ENCODE measurements around the gene TMEM151A.
"Not testable (repeated sequence)": the region's sequence is repeated elsewhere in the genome, so short reads cannot be mapped to it uniquely, and the experiment has no call there.

The TMEM151A gene

GRCh38 chr11:66291706-66292542 is at the start of gene TMEM151A:
Gene TMEM151A, plus strand, starts transcription at chr11:66291894. Its CDS starts 120 bp downstream, at chr11:66292014.
- DNase-seq (ENCODE audit: low read depth), result no peak

GRCh38 chr11:66242095-66242765 is 49.5 kb upstream of the TMEM151A start:
- DNase-seq (ENCODE audit: low read depth), result no peak

- no peak for DNase-seq (ENCODE audit: low read depth)
Measured at GRCh38 chr11:66243782-66244535, 47.7 kb upstream of the TMEM151A start.

- no peak for DNase-seq (ENCODE audit: low read depth)
Measured at GRCh38 chr11:66247295-66247694, 44.4 kb upstream of the TMEM151A start.

- no peak for DNase-seq (ENCODE audit: low read depth)
Measured at GRCh38 chr11:66247801-66248200, 43.9 kb upstream of the TMEM151A start.

- no peak for DNase-seq (ENCODE audit: low read depth)
Measured at GRCh38 chr11:66248903-66249302, 42.8 kb upstream of the TMEM151A start.

- DNase-seq (ENCODE audit: low read depth), result no peak
Measured at GRCh38 chr11:66251809-66252208, 39.9 kb upstream of the TMEM151A start.

GRCh38 chr11:66253081-66253480 is 38.6 kb upstream of the TMEM151A start:
- not testable (repeated sequence) for DNase-seq (ENCODE audit: low read depth)

GRCh38 chr11:66258473-66258893 is 33.2 kb upstream of the TMEM151A start:
- no peak for DNase-seq (ENCODE audit: low read depth)

GRCh38 chr11:66259225-66259624 is 32.5 kb upstream of the TMEM151A start:
- DNase-seq (ENCODE audit: low read depth), result no peak

- no peak for DNase-seq (ENCODE audit: low read depth)
Measured at GRCh38 chr11:66259956-66260355, 31.7 kb upstream of the TMEM151A start.

GRCh38 chr11:66261578-66261977 is 30.1 kb upstream of the TMEM151A start:
- DNase-seq (ENCODE audit: low read depth), result no peak

- no peak for DNase-seq (ENCODE audit: low read depth)
Measured at GRCh38 chr11:66262191-66262590, 29.5 kb upstream of the TMEM151A start.

GRCh38 chr11:66262696-66263095 is 29.0 kb upstream of the TMEM151A start:
- no peak for DNase-seq (ENCODE audit: low read depth)

GRCh38 chr11:66263231-66263630 is 28.5 kb upstream of the TMEM151A start:
- no peak for DNase-seq (ENCODE audit: low read depth)

- no peak for DNase-seq (ENCODE audit: low read depth)
Measured at GRCh38 chr11:66263785-66264184, 27.9 kb upstream of the TMEM151A start.

GRCh38 chr11:66264383-66264782 is 27.3 kb upstream of the TMEM151A start:
- no peak for DNase-seq (ENCODE audit: low read depth)

- DNase-seq (ENCODE audit: low read depth), result no peak
Measured at GRCh38 chr11:66264914-66265313, 26.8 kb upstream of the TMEM151A start.

GRCh38 chr11:66265531-66266377 is 25.9 kb upstream of the TMEM151A start:
- DNase-seq (ENCODE audit: low read depth), result no peak

- DNase-seq (ENCODE audit: low read depth), result no peak
Measured at GRCh38 chr11:66266378-66267038, 25.2 kb upstream of the TMEM151A start.

- DNase-seq (ENCODE audit: low read depth), result no peak
Measured at GRCh38 chr11:66267039-66267378, 24.7 kb upstream of the TMEM151A start.

All from fibroblast of the conjunctiva (primary cell).